MCF 10A (cell line): Measurements from ENCODE around the gene ARMC9. TPM values are rescaled to one million over a fixed set of nuclear protein-coding genes. Genes with fewer than 3 reads are reported as not detected.

Experiments used
- BruUV-seq: library from RNA; stranded (reverse); fragments of 400-500 nt; replicated peaks from 2 replicates; lab custom pipeline; 2021; lab: Mats Ljungman, UMichigan
- CTCF ChIA-PET: fragments of 300-600 bp; sonication (Branson Sonifier 250); formaldehyde crosslinking; extraction: SDS; loops from one replicate; lab custom pipeline; 2021; ENCODE audit warnings: antibody characterized with exemption, inconsistent platforms; lab: Yijun Ruan, JAX
- POLR2A ChIA-PET: fragments of 300-600, 350-650 bp; sonication (Branson Sonifier 250); formaldehyde crosslinking; extraction: SDS; loops from one replicate; lab custom pipeline; 2020; ENCODE audit warnings: antibody characterized with exemption, inconsistent platforms; lab: Yijun Ruan, JAX
- DNase-seq: peaks from one replicate; pipeline ENCODE4 v3.0.0-alpha.2; 2018; ENCODE audit not compliant: unreplicated experiment
- H3K27ac Mint-ChIP-seq: one replicate; pipeline ENCODE4 v1.8.0; 2022; ENCODE audit warnings: mild to moderate bottlenecking, low read depth, mixed read lengths; ENCODE audit not compliant: unreplicated experiment
- H3K27me3 Mint-ChIP-seq: one replicate; pipeline ENCODE4 v1.8.0; 2022; ENCODE audit warnings: mixed read lengths; ENCODE audit not compliant: insufficient read depth, unreplicated experiment
- H3K36me3 Mint-ChIP-seq: one replicate; pipeline ENCODE4 v1.8.0; 2022; ENCODE audit warnings: mild to moderate bottlenecking, moderate library complexity, mixed read lengths; ENCODE audit not compliant: insufficient read depth, unreplicated experiment
- H3K4me1 Mint-ChIP-seq: one replicate; pipeline ENCODE4 v1.8.0; 2022; ENCODE audit warnings: mixed read lengths; ENCODE audit not compliant: insufficient read depth, unreplicated experiment
- H3K4me3 Mint-ChIP-seq: one replicate; pipeline ENCODE4 v1.8.0; 2022; ENCODE audit warnings: mild to moderate bottlenecking, moderate library complexity, mixed read lengths; ENCODE audit not compliant: unreplicated experiment
- H3K9me3 Mint-ChIP-seq: one replicate; pipeline ENCODE4 v1.8.0; 2022; ENCODE audit warnings: mixed read lengths; ENCODE audit not compliant: unreplicated experiment
- intact Hi-C: fragments of 100-400 bp; cut with micrococcal nuclease; formaldehyde crosslinking; loops from 2 replicates; pipeline ENCODE4 v1.14.1; 2022
- total RNA-seq: library from RNA; stranded (reverse); gene quantifications from 2 replicates; pipeline ENCODE4 v1.2.3, GENCODE V29; 2022
- TF ChIP-seq, protein P1 (sequence below): fragments of 200-600 bp; IDR thresholded peaks from one replicate; pipeline ENCODE4 v1.8.0; 2022; ENCODE audit warnings: antibody characterized with exemption, mild to moderate bottlenecking; ENCODE audit not compliant: unreplicated experiment

ARMC9 gene
- total RNA-seq, 1 experiment from 2014 or later = 16.5 TPM

DNA sequence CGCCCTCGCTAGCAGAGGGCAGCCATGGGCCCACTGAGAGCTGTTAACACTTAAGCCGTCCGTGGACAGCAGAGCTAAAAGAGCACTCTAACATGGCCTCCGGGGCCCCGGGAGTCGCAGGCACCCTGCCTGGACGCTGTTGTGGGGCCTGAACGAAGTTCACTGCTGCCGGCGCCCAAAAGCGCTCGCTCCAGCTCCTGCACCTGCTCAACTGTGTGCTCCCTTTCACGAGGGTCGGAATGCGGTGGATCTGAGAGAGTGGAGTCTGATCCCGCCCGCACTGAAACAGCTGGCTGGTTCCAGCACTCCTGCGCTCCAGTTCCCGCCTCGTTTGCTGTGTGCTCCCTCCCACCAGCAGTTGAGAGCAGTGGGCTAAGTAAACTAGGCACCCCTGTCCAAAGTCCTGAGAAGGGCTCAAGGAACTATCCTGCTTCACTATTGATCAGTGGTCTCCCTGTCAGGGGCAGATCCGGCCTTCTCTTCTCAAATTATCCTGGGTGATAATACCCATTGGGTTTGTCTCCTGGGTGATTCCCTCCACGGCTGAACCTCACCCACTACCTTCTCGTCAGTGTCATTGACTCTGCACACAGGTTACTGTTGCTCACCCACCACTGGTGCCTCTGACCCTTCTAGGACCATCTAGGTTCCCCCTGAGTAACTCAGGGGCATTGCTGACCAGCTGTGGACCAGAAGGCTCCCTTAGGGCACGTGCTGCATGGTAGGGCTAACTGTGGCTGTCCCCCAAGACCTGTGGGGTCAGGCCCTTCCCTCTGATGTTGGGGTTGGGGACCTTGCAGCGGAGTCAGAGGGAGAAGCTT lies 220.6 kb downstream of the ARMC9 start:
- POLR2A ChIA-PET = interaction anchor here (0.7 kb wide), 1 partner anchor 21 kb away, joined by 3 read pairs; no protein-coding TSS in a partner anchor
- Mint-ChIP-seq H3K27me3 (peaks cover 15% of the 10 kb centered on the region), H3K36me3 (no peaks in the 10 kb centered on the region), H3K9me3 (no peaks in the 10 kb centered on the region), H3K4me1 (no peaks in the 10 kb centered on the region), H3K4me3 (no peak overlapping the region), H3K27ac (no peak overlapping the region)
- no peak for DNase-seq
- TF ChIP-seq, protein P1, sequence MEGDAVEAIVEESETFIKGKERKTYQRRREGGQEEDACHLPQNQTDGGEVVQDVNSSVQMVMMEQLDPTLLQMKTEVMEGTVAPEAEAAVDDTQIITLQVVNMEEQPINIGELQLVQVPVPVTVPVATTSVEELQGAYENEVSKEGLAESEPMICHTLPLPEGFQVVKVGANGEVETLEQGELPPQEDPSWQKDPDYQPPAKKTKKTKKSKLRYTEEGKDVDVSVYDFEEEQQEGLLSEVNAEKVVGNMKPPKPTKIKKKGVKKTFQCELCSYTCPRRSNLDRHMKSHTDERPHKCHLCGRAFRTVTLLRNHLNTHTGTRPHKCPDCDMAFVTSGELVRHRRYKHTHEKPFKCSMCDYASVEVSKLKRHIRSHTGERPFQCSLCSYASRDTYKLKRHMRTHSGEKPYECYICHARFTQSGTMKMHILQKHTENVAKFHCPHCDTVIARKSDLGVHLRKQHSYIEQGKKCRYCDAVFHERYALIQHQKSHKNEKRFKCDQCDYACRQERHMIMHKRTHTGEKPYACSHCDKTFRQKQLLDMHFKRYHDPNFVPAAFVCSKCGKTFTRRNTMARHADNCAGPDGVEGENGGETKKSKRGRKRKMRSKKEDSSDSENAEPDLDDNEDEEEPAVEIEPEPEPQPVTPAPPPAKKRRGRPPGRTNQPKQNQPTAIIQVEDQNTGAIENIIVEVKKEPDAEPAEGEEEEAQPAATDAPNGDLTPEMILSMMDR = no peak
- BruUV-seq = no TSS peak
- CTCF ChIA-PET = interaction anchor here (0.6 to 1.1 kb wide), 3 partner anchors 112 to 192 kb away, joined by 3 to 5 read pairs (median 3); no protein-coding TSS in a partner anchor
- intact Hi-C loops = no loop called here

- peaks cover 15% of the 10 kb centered on the region for H3K27me3 Mint-ChIP-seq
- H3K27ac Mint-ChIP-seq = no peak overlapping the region
- intact Hi-C loops = no loop called here
- no peaks in the 10 kb centered on the region for H3K36me3 Mint-ChIP-seq
- DNase-seq = no peak
- CTCF ChIA-PET = interaction anchor here (0.6 to 1.1 kb wide), 3 partner anchors 10 to 782 kb away, joined by 3 to 4 read pairs (median 4); no protein-coding TSS in a partner anchor
- TF ChIP-seq, protein P1 = no peak
- no TSS peak for BruUV-seq
- POLR2A ChIA-PET = no interaction called here
- H3K4me3 Mint-ChIP-seq = no peak overlapping the region
- no peaks in the 10 kb centered on the region for H3K4me1 Mint-ChIP-seq
- no peaks in the 10 kb centered on the region for H3K9me3 Mint-ChIP-seq
Observed at GRCh38 chr2:231421051-231421580, 222.7 kb downstream of the ARMC9 start.

- Mint-ChIP-seq H3K27me3 (peaks cover 15% of the 10 kb centered on the region), H3K9me3 (no peaks in the 10 kb centered on the region), H3K36me3 (no peaks in the 10 kb centered on the region), H3K4me1 (no peaks in the 10 kb centered on the region), H3K27ac (no peak overlapping the region), H3K4me3 (no peak overlapping the region)
- DNase-seq = no peak
- TF ChIP-seq, protein P1 = no peak
- POLR2A ChIA-PET = no interaction called here
- no TSS peak for BruUV-seq
- intact Hi-C loops = no loop called here
- CTCF ChIA-PET = no interaction called here
Observed at GRCh38 chr2:231422056-231422455, 223.6 kb downstream of the ARMC9 start.

DNA sequence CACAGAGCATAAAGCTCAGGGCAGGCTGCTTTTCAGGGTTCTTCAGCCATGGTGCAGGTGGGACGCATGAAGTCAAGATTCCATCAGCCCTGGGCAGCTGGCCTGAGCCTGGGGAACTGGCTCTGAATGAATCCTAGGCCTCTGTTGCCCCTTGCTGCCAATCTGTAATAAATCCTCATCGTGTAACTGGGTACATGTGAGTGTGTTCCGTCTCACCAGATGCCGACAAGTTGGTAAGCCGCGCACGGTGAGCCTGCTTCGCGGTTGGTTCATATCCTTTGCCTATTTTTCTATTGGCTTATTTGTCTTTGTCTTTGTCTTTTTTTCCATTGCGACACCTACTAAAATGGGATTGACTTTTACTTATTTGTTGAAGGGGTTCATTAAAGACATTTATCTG lies 224.7 kb downstream of the ARMC9 start:
- DNase-seq = no peak
- Mint-ChIP-seq H3K9me3 (no peaks in the 10 kb centered on the region), H3K36me3 (no peaks in the 10 kb centered on the region), H3K27ac (no peak overlapping the region), H3K4me3 (no peak overlapping the region), H3K27me3 (peaks cover 15% of the 10 kb centered on the region), H3K4me1 (no peaks in the 10 kb centered on the region)
- ChIA-PET CTCF (interaction anchor here (0.5 kb wide), 1 partner anchor 112 kb away, joined by 3 read pairs; no protein-coding TSS in a partner anchor), POLR2A (no interaction called here)
- no TSS peak for BruUV-seq
- TF ChIP-seq, protein P1 = no peak
- intact Hi-C loops = no loop called here
